Stimulated activated CD8-positive, alpha-beta memory T cell treated with anti-CD3 and anti-CD28 coated beads, Interleukin-12 subunit alpha, Interleukin-12 subunit beta, amount 100 ng/mL, for 24 hours (primary cell): ENCODE results near the gene HGD.
"Not testable (repeated sequence)": the region's sequence is repeated elsewhere in the genome, so short reads cannot be mapped to it uniquely, and the experiment has no call there.

Experiments used
- DNase-seq: peaks from one replicate; pipeline ENCODE4 v3.0.0-alpha.2; 2020; ENCODE audit errors: extremely low read depth

Gene HGD

GRCh38 chr3:120680193-120680894 lies 1.7 kb downstream of the HGD start:
- DNase-seq, result no peak

GRCh38 chr3:120678984-120679383 lies 3.1 kb downstream of the HGD start:
- DNase-seq, result no peak

- no peak for DNase-seq
Measured at GRCh38 chr3:120678331-120678947, 3.6 kb downstream of the HGD start.

GRCh38 chr3:120677193-120677592 lies 4.8 kb downstream of the HGD start:
- DNase-seq, result not testable (repeated sequence)

GRCh38 chr3:120673116-120673515 lies 8.9 kb downstream of the HGD start:
- DNase-seq, result no peak

GRCh38 chr3:120670576-120670975 lies 11.5 kb downstream of the HGD start:
- no peak for DNase-seq

- no peak for DNase-seq
Measured at GRCh38 chr3:120664926-120665325, 17.1 kb downstream of the HGD start.

- no peak for DNase-seq
Measured at GRCh38 chr3:120661945-120662344, 20.1 kb downstream of the HGD start.

GRCh38 chr3:120661106-120661905 lies 20.7 kb downstream of the HGD start:
- DNase-seq, result no peak

- no peak for DNase-seq
Measured at GRCh38 chr3:120659834-120660233, 22.2 kb downstream of the HGD start.

GRCh38 chr3:120659285-120659684 lies 22.8 kb downstream of the HGD start:
- no peak for DNase-seq

GRCh38 chr3:120652896-120653545 lies 29.0 kb downstream of the HGD start:
- DNase-seq, result no peak

GRCh38 chr3:120652281-120652680 lies 29.8 kb downstream of the HGD start:
- DNase-seq, result no peak

- no peak for DNase-seq
Measured at GRCh38 chr3:120650311-120650710, 31.7 kb downstream of the HGD start.

- DNase-seq, result no peak
Measured at GRCh38 chr3:120649830-120650233, 32.2 kb downstream of the HGD start.

GRCh38 chr3:120648290-120648689 lies 33.7 kb downstream of the HGD start:
- DNase-seq, result no peak

GRCh38 chr3:120646771-120647432 lies 35.1 kb downstream of the HGD start:
- no peak for DNase-seq

GRCh38 chr3:120645083-120645845 lies 36.8 kb downstream of the HGD start:
- no peak for DNase-seq

GRCh38 chr3:120642368-120642948 lies 39.6 kb downstream of the HGD start:
- no peak for DNase-seq

- DNase-seq, result no peak
Measured at GRCh38 chr3:120641696-120642246, 40.3 kb downstream of the HGD start.
